HG02642 (cell line): ENCODE data around the gene DNAJC24.
"Not testable (repeated sequence)": the region's sequence is repeated elsewhere in the genome, so short reads cannot be mapped to it uniquely, and the experiment has no call there.

Experiments
- ATAC-seq: cut with Tn5 transposase; IDR thresholded peaks from one replicate; pipeline ENCODE4 v1.9.1; 2021; ENCODE audit warnings: mild to moderate bottlenecking; ENCODE audit not compliant: unreplicated experiment, poor library complexity

DNAJC24 gene, protein sequence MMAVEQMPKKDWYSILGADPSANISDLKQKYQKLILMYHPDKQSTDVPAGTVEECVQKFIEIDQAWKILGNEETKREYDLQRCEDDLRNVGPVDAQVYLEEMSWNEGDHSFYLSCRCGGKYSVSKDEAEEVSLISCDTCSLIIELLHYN

DNA sequence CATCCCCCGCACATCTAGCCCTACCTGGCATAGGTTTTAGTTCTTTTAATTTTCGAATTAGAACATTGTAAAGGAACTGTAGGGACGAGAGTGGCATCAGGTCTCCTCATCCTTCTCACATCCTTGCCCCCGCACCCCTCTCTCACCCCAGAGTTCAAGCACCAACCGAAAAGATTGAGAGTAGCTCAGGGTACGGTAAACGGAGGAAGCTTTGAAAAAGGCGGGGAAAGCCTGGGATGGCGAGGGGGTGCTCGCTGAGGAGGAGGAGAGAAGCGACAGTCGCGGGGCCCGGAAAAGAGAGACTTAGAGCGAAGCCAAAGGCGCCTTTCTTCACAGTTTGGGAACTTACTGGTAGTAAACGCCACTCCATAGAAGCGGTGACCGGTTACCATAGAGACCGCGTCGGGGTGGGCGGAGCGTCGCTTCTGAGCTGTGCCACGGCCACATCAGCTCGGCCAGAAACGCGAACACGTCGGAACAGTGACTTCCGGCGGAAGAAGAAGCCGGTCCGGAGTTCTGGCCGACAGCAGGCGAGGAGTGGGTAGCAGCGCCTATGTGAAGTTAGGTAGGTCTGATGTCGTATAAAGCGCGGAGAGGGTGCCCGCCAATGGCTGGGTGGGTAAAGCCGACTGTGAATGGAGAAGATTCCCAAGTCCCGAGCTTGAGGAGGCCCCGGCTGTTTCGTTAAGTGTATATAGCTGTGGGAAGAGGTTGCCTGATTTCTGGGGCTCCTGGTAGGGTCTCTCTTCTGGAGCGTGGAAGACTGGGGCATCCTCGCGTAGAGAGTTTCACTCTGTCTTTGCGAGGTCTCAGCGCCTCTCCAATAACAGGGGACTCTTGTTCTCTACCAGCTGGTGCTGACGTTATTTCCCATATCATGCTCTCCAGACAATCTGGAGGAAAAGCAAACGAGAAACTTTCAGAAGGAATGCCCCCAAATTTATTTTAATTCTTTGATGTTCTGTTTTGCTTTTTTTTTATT is at the start of gene DNAJC24, which contains the start of gene DCDC1:
TSS of gene DNAJC24 (plus strand) at position 513 of the 982 bp plus-strand sequence. CDS start 889 bp downstream, outside the sequence.
TSS of gene DCDC1 (minus strand) at position 392 of the 982 bp plus-strand sequence. CDS start 41,459 bp downstream, outside the sequence.
- peak; percentile 99 for ATAC-seq

DNA sequence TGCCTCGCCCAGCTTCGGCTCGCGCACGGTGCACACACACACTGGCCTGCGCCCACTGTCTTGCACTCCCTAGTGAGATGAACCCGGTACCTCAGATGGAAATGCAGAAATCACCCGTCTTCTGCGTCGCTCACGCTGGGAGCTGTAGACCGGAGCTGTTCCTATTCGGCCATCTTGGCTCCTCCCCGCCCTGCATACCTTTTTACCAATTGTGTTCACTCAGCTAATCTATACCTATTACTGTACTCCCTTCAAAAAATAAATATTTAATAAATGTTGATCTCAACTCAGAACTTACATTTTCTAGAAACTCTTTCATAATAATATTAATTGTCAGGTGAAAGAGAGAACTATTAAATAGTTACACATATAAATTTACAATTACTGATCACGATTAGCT is 48.2 kb upstream of the DNAJC24 start:
- ATAC-seq: not testable (repeated sequence)

DNA sequence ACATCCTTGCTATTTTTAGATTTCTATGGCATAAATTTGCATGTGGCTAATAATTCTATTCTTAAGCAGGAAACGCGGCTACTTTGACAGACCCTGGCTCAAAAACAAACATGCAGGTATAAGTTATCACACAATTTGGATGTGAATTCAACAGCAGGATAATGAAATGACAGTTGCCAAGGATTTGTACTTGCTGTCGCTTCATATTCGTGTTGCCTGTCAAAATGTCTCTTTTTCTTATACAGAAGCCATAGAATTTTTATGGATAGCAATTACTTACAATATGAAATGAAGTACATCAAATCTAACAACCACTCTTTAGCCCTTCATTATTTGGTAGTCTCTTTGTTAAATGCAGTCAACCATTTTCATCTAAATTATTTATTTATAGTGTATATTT is 46.5 kb upstream of the DNAJC24 start:
- no peak for ATAC-seq

DNA sequence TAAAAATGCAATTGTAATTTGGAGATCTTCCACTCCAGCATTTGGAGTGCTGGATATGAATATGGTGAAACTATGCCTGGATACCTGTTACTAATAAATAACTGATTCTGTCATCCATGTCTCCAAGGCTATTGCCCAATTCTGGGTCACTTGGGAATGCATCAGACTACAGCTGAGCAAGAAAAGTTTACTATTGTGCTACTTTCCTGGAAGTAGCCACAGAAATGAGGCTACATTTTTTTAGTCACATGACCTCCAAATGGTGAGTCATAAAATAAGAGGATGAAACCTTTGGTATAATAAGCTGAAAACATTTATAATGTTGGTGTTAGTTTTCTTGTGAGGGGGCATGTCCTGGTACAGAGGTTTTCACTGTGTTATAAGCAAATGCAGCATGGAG is 44.5 kb upstream of the DNAJC24 start:
- no peak for ATAC-seq

DNA sequence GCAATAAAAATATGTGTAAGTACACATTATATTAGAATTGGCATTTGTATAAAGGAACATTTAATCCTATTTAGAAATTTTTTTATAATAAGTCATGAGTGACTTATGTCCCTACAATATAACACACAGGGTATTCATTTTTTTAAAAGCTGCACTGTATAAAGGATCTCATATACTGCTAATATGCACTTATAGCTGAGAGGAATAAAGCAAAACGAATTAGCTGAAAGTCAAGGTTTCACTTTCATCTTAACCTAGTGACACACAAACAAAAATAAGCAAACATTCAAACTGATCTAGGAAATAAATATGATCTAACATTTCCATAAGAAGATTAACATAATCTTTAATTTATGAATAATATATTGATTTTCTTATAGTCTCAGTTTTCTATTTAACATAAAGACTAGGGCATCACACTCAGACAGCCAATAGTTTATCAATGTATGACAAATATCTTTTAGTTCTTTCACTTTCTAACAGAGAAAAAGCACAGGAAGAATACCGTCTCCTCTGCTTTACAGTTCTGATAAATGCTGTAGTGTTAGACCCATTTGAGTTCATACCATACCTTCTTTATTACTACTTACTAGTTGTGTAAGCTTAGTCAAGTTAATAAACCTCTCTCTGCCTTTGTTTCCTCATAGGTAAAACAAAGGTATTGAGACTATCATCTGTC is 43.1 kb upstream of the DNAJC24 start:
- ATAC-seq: peak; percentile 51

DNA sequence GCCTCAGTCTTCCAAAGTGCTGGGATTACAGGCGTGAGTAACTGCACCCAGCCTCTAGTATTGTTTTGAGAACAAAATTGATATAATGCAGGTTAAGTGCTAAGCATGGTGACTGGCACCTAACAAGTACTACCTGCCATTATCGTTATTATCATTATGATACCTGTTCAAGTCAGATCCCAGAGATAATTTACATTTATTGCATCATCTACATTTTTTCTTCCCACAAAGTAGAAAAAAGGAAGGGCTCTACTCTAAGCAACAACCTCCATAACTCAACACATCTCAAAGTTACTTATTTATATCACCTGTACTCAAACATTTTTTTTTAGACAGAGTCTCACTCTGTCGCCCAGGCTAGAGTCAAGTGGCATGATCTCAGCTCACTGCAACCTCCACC is 42.2 kb upstream of the DNAJC24 start:
- no peak for ATAC-seq

DNA sequence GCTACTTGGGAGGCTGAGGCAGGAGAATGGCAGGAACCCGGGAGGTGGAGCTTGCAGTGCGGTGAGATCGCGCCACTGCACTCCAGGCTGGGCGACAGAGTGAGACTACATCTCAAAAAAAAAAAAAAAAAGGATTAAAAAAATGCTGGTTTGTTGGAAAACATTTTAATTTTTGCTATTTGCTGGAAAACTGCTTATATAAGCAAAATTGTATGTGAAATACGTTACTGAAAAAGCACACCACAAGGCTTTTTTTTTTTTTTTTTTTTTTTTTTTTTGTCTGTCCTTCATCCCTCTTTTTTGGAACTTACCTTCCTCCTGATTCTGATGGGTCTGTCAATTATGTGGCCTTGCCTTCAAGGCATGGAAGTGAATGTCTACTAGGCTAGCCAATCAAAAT is 41.0 kb upstream of the DNAJC24 start:
- ATAC-seq: no peak

DNA sequence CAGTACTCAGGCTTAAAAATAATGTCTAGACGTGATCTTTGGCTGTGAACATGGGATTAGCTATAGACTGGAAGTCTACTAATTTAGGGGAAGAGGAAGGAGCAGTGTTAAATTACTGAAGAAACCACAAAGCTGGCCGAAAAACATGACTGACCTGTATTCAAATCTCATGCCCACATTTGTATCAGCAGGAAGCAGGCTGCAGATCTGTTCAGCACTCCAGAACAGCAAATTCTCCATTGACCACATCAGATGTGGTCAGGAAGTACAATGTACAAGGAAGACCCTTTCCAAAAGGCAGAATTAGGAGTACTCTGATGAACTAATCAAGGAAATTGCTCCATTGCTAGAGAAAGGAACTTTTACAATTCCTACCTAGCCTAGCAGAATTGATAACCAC is 31.9 kb upstream of the DNAJC24 start:
- ATAC-seq: no peak

DNA sequence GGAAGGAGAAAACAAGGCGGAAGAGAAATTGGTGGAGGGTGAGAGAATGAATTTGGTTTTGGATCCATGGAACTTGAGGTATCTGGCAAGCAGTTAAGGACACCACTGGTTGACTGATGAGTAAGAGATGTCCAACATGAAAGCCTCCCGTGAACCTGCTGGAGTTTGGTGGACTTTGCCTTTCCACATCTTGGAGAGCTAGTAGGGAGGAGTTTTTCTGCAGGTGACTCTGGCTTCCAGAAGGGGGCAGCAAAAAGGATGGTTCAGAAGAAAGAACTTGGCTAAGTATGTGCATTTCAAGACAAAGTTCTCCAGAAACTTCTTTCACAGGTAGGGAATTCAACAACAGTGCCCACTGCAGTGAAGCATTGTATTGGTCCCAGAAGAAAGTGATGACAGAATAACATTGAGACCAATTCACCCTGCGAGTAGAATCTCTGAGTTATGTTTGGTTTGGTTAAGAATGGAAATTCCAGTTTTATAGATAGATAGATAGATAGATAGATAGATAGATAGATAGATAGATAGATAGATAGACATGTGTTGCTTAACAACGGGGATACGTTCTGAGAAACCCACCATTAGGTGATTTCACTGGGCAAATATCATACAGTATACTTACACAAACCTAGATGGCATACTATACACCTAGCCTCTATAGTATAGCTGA is 28.6 kb upstream of the DNAJC24 start:
- ATAC-seq: no peak

DNA sequence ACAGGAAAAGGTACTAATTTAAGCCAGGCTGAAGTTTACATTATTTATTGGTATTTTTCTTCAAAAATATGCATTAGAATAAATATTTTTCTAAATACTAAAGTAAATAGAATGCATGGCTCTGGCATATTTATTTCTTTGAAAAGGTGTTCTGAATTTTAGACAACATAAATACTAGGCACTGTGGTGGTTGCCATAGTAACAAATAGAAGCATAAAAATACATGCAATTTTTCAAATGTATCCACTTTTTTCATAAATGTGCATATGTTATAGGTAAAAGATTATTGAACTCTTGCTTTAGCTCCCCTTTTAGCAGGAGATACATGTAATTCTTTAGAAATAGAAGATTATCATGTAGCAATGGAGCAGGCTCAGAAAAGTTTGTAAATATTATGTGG is 18.5 kb upstream of the DNAJC24 start:
- no peak for ATAC-seq

DNA sequence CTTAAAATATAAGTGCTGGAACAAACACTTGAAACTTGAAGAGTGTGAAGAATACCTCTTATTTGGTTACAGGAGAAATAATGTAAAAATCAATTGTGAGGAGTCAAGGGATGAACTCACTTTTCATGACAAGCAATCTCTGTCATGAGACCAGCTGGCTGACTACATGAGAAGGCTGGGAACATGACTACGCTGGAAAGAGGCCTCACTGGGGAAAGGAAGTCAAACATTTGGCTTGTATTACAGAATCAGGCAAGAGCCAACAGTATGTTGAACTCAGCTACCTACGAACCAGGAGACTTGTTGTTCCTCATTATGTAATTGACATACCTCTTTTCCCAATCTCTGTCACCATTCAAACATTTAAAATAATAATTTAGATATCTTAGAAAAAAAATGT is 14.5 kb upstream of the DNAJC24 start:
- ATAC-seq: no peak

DNA sequence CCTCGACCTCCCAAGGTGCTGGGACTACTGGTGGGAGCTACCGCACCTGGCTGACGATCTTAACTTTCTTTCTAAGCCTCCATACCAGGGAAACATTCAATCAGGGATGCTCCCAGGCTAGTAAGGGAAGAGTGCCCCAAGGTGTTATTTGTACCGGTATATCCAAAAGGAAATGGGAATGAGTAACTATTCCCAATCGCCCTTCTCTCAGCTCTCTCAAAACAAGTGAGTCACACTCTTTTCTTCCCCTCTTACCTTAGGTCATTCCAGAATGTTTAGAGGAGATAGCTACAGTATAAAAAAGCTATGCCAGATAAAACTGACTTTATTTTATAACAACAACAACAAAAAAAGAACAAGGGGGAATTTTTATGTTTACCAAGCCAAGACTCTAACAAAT is 13.8 kb upstream of the DNAJC24 start:
- no peak for ATAC-seq

DNA sequence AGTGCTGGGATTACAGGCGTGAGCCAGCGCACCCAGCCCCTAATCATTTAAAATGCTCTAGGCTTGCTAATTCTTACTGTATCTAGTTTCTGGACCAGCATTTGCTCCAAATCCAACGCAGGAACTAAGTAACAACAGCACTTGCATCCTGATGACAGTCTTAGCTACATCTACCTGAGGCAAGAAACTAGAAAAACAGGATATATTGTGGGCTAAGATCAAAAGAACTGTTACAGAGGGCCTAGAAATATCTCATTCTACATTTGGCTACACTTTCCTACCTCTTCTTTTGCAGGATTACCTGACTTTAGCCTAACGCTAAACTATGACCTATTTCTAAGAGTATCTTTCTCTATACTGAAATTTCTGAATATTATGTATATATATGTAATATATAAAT is 7.9 kb upstream of the DNAJC24 start:
- ATAC-seq: no peak

DNA sequence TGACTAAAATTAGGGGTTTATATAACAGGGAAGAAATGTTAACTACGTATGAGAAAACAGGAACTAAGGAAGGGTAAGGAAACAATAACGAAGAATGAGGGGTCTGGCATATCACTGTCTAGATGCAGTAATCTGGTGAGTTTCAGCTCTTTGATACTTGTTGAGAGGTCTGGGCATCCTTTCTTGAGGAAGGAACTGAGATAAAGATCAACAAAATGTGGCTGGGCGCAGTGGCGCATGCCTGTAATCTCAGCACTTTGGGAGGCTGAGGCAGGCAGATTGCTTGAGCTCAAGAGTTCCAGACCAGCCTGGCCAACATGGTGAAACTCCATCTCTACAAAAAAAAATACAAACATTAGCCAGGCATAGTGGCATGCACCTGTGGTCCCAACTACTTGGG is 2.9 kb upstream of the DNAJC24 start:
- no peak for ATAC-seq

DNA sequence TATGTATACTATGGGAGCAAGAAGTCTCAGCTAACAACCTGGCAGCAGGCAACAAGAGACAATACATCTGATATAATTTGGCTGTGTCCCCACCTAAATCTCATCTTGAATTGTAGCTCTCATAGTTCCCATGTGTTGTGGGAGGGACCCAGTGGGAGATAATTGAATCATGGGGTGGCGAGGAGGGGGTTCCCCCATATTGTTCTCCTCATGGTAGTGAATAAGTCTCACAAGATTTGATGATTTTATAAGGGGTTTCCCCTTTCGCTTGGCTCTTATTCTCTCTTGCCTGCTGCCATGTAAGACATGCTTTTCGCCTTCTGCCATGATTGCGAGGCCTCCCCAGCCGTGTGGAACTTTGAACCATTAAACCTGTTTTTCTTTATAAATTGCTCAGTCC is 6.2 kb downstream of the DNAJC24 start:
- no peak for ATAC-seq

DNA sequence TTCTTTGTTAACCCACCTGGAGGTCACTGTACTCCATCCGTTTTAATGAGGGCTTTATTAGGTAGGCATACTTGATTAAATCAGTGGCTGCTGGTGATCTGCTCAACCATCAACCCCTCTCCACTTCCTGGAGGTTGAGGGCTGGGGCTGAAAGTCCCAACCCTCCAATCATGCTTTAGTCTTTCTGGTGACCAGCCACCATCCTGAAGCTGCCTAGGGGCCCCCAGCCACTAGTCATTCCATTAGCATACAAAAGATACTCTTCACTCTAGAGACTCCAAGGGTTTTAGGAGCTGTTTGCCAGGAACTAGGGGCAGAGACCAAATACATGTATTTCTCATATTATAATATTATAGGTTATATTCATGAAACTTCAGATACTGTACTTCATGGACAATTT is 13.5 kb downstream of the DNAJC24 start:
- ATAC-seq: no peak

DNA sequence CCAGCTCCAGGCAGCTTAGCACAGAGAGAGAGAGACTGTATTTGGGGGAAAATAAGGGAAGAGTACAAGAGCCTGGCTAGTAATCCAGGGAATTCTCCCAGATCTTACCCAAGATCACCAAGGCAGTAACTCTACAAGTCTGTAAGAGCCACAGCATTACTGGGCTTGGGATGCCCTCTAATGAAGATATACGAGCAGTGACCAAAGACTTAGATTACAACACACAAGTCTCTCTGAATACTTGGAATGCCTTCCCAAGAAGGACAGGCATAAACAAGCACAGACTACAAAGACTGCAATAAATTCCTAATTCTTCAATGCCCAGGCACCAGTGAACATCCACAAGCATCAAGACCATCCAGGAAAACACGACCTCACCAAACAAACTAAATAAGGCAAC is 17.7 kb downstream of the DNAJC24 start:
- no peak for ATAC-seq

DNA sequence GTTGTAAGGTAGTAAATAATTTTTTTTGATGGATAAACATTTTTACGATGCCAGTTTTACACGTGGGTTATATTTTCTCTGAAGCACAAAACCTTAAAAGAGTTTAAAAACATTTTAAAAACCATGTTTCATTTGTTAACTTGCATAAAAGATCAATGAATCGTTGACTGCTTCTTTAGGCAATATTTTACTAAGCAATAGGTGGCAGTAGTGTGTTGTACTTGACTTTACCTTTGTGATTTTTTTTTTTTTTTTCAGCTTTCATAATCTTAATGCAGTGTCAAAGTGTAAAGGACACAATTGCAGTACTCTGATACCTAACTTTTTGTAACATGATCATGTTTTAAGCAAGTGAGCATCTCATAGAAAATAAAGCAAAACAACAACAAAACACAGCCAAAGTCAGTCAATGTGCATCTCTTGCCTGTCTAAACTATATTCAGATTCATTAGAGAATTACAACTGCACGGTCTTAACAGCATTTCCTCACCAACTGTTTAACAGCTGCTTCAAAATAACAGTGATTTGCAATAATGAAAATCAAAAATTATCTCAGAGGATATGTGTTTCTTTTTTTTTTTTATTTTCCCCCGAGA is 27.7 kb downstream of the DNAJC24 start:
- ATAC-seq: no peak

DNA sequence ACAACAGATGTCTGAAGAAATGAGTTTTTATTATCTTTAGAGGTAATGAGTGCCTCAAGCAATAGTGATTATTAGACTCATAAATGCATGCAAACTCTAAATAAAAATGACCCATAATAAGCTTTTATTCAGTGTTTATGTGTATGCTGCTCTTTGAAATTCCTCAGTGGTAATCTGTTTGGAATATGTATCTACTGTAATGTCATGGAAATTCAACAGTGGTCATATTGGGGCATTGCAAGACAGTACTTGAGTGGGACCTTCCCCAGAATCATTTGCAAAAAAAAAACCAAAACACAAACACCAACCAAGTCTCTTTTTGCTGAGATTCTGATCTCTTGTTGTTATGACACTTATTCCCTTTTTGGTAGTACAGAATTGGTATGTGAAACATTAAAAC is 35.0 kb downstream of the DNAJC24 start:
- ATAC-seq: no peak

DNA sequence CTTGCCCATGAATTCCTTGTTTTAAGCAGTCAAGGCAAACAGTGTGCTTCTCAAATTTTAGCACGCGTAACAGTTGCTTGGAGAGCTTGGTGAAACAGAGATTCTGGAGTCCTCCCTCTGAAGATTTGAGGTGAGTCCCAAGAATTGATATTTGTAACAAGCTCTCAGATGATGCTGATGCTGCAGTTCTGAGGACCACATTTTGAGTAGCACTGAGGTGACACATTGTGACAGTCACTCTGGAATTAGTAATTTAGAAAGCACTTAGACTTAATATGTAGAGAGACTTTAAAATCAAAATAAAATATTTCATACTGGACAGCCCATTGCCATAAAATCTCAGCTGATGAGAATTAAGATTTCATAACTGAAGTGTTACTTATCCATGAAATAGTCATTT is 38.5 kb downstream of the DNAJC24 start:
- no peak for ATAC-seq
